HCT116 (cell line): ENCODE measurements around the gene BMP7.

Experiments
- CBX3 ChIP-seq: IDR thresholded peaks from 2 replicates; pipeline ENCODE4 v1.6.1; 2012; ENCODE audit warnings: low read depth
- CEBPB ChIP-seq: IDR thresholded peaks from 2 replicates; pipeline ENCODE4 v1.6.1; 2012; ENCODE audit warnings: low read depth
- CTCF ChIP-seq, 3 experiments: fragments of 200-600 bp in 1 of 3; sonication (generic) in 1 of 3; IDR thresholded peaks in 2 of 3; conservative IDR thresholded peaks in 1 of 3; 2 replicates each; pipeline ENCODE4 v1.5.1; 2012 to 2017; ENCODE audit warnings: low read depth in 2 of 3, low read length in 2 of 3, antibody characterized with exemption in 1 of 3, borderline replicate concordance in 1 of 3, control low read depth in 1 of 3, mild to moderate bottlenecking in 1 of 3, mixed read lengths in 1 of 3, mixed run types in 1 of 3, moderate library complexity in 1 of 3; ENCODE audit not compliant: insufficient read depth in 1 of 3
- EGR1 ChIP-seq: IDR thresholded peaks from 2 replicates; pipeline ENCODE4 v1.6.1; 2012; ENCODE audit warnings: low read depth
- EZH2 ChIP-seq: fragments of 200-600 bp; sonication (generic); IDR thresholded peaks from 2 replicates; pipeline ENCODE4 v1.6.1; 2017; ENCODE audit warnings: antibody characterized with exemption, mixed run types
- EZH2phosphoT487 ChIP-seq: fragments of 200-600 bp; IDR thresholded peaks from 2 replicates; pipeline ENCODE4 v1.6.1; 2018; ENCODE audit warnings: antibody characterized with exemption, borderline replicate concordance
- JUND ChIP-seq: IDR thresholded peaks from 2 replicates; pipeline ENCODE4 v1.6.1; 2012
- POLR2A ChIP-seq: IDR thresholded peaks from 2 replicates; pipeline ENCODE4 v1.7.0; 2011; ENCODE audit warnings: borderline replicate concordance; ENCODE audit not compliant: insufficient read depth, insufficient read length; ENCODE audit errors: extremely low read depth
- POLR2AphosphoS5 ChIP-seq: IDR thresholded peaks from 2 replicates; pipeline ENCODE4 v1.6.1; 2011; ENCODE audit warnings: mild to moderate bottlenecking, low read depth, low read length, moderate library complexity
- RAD21 ChIP-seq: IDR thresholded peaks from 2 replicates; pipeline ENCODE4 v1.6.1; 2012; ENCODE audit warnings: low read depth, mild to moderate bottlenecking
- SP1 ChIP-seq: IDR thresholded peaks from 2 replicates; pipeline ENCODE4 v1.6.1; 2012; ENCODE audit warnings: low read depth
- TCF7L2 ChIP-seq: IDR thresholded peaks from 2 replicates; pipeline ENCODE4 v1.7.0; 2011; ENCODE audit warnings: borderline replicate concordance, inconsistent platforms; ENCODE audit not compliant: insufficient read depth, insufficient read length; ENCODE audit errors: extremely low read depth
- YY1 ChIP-seq: IDR thresholded peaks from 2 replicates; pipeline ENCODE4 v1.6.1; 2011; ENCODE audit warnings: low read length, low read depth, moderate library complexity, mild to moderate bottlenecking; ENCODE audit not compliant: insufficient replicate concordance; ENCODE audit errors: extremely low read depth
- ZFX ChIP-seq: fragments of 450-650 bp; IDR thresholded peaks from 2 replicates; pipeline ENCODE4 v1.6.1; 2017

GRCh38 chr20:57288651-57289277, 22.3 kb upstream of the BMP7 start:
- TF ChIP-seq RAD21 (no peak), YY1 (no peak), CTCF (IDR thresholded peaks at IDR 0.05 in 2 of 3, conservative IDR thresholded peaks at IDR 0.05 in 1 of 3; ENCODE audit: borderline replicate concordance in 1 of 3, insufficient read depth in 1 of 3, low read depth in 2 of 3, low read length in 2 of 3) (no peak), POLR2AphosphoS5 (no peak), EGR1 (no peak), CEBPB (no peak), EZH2phosphoT487 (no peak), CBX3 (no peak), EZH2 (no peak), ZFX (no peak), JUND (no peak), POLR2A (no peak), SP1 (no peak), TCF7L2 (no peak)
